Lung microvascular endothelial cell (primary cell): ENCODE data around the gene TSR2. TPM values are rescaled to one million over a fixed set of nuclear protein-coding genes. Genes with fewer than 3 reads are reported as not detected.

Experiments
- DNase-seq, 2 donors: peaks; one replicate each; pipeline versions ENCODE4 v3.0.0 to v3.0.0-alpha.2; 2010; ENCODE audit warnings: low read depth in 2 of 2
- total RNA-seq: library from RNA; depleted of rRNA; stranded (reverse); fragments of >200 nt; gene quantifications from 2 replicates; pipeline ENCODE4 v1.2.1, GENCODE V29; 2014

The TSR2 gene
- 11.8 and 16.1 TPM in 2 replicates for total RNA-seq

GRCh38 chrX:54439960-54440871 lies at the start of gene TSR2:
TSS of gene TSR2 (plus strand) at chrX:54440404. CDS start at chrX:54440422, 18 bp downstream.
- peak; percentile 86 to 87 for DNase-seq

- DNase-seq: no peak
Measured at GRCh38 chrX:54397113-54397512, 43.1 kb upstream of the TSR2 start.

- no peak for DNase-seq
Measured at GRCh38 chrX:54407266-54407665, 32.9 kb upstream of the TSR2 start.

- DNase-seq: no peak
Measured at GRCh38 chrX:54411732-54412131, 28.5 kb upstream of the TSR2 start.

- DNase-seq: no peak
Measured at GRCh38 chrX:54413753-54414152, 26.5 kb upstream of the TSR2 start.

- DNase-seq: no peak
Measured at GRCh38 chrX:54415534-54416350, 24.5 kb upstream of the TSR2 start.

- DNase-seq: no peak
Measured at GRCh38 chrX:54416965-54417364, 23.2 kb upstream of the TSR2 start.

GRCh38 chrX:54419559-54420302 lies 20.5 kb upstream of the TSR2 start:
- no peak for DNase-seq

GRCh38 chrX:54422168-54422567 lies 18.0 kb upstream of the TSR2 start:
- no peak for DNase-seq

- peak in 1 of 2 donors; percentile 30 for DNase-seq
Measured at GRCh38 chrX:54423161-54423888, 16.9 kb upstream of the TSR2 start.

GRCh38 chrX:54427837-54428424 lies 12.3 kb upstream of the TSR2 start:
- no peak for DNase-seq

- DNase-seq: no peak
Measured at GRCh38 chrX:54430519-54430918, 9.7 kb upstream of the TSR2 start.

GRCh38 chrX:54435121-54435520 lies 5.1 kb upstream of the TSR2 start:
- no peak for DNase-seq

- no peak for DNase-seq
Measured at GRCh38 chrX:54442790-54443189, 2.6 kb downstream of the TSR2 start.

GRCh38 chrX:54444752-54445151 lies 4.5 kb downstream of the TSR2 start:
- DNase-seq: no peak

- no peak for DNase-seq
Measured at GRCh38 chrX:54446084-54446483, 5.9 kb downstream of the TSR2 start.

GRCh38 chrX:54447461-54447860 lies 7.3 kb downstream of the TSR2 start:
- peak in 1 of 2 donors; percentile 2 for DNase-seq

- DNase-seq: no peak
Measured at GRCh38 chrX:54449929-54450328, 9.7 kb downstream of the TSR2 start.

- peak; percentile 7 to 9 for DNase-seq
Measured at GRCh38 chrX:54452920-54453319, 12.7 kb downstream of the TSR2 start.

GRCh38 chrX:54470054-54470760 lies 30.0 kb downstream of the TSR2 start:
- DNase-seq: no peak
